Measurements from ENCODE around the gene STH.

DNA sequence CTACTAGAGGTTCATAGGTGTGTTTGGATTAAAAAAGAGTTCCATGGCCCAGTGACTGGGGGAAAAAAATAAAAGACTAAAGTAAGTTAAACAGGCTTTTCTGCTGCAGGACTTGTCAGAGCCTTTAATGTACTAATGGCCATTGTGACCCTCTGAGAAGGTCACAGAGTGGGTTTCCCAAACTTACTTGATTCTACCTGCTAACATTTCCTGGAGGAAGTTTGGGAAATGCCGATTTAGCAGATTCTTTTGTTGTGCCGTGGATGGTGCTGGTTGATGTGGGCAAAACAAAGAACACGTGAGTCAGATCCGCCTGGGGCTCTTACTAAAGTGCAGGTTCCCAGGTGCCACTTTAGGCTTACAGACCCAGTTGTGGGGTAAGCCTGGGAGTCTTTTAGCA lies 13.6 kb upstream of the STH start:
- TF ChIP-seq, protein P1, sequence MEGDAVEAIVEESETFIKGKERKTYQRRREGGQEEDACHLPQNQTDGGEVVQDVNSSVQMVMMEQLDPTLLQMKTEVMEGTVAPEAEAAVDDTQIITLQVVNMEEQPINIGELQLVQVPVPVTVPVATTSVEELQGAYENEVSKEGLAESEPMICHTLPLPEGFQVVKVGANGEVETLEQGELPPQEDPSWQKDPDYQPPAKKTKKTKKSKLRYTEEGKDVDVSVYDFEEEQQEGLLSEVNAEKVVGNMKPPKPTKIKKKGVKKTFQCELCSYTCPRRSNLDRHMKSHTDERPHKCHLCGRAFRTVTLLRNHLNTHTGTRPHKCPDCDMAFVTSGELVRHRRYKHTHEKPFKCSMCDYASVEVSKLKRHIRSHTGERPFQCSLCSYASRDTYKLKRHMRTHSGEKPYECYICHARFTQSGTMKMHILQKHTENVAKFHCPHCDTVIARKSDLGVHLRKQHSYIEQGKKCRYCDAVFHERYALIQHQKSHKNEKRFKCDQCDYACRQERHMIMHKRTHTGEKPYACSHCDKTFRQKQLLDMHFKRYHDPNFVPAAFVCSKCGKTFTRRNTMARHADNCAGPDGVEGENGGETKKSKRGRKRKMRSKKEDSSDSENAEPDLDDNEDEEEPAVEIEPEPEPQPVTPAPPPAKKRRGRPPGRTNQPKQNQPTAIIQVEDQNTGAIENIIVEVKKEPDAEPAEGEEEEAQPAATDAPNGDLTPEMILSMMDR (IDR thresholded peaks at IDR 0.05) = no peak
- TF ChIP-seq POLR2AphosphoS5 (IDR thresholded peaks at IDR 0.05) (no peak), POLR2A (IDR thresholded peaks at IDR 0.05) (no peak), EP300 (IDR thresholded peaks at IDR 0.05) (no peak)

Measured in sigmoid colon (tissue), 4 donors.